ENCODE results near the gene CRELD1. TPM values are rescaled to one million over a fixed set of nuclear protein-coding genes. Genes with fewer than 3 reads are reported as not detected.

Gene CRELD1
- polyA plus RNA-seq, 3 donors: 16.1 to 23.4 (median 19.2) TPM

GRCh38 chr3:9903238-9903624 is 30.4 kb upstream of the CRELD1 start:
- Histone ChIP-seq H4K20me1 (ENCODE audit: insufficient read depth, low read length) (no peaks in the 10 kb centered on the region), H3K36me3 (replicated peaks in 1 of 2; ENCODE audit: control insufficient read depth in 1 of 2, insufficient read depth in 2 of 2, low read length in 2 of 2) (no peaks in the 10 kb centered on the region), H3K9ac (ENCODE audit: insufficient read depth, low read length, poor library complexity, severe bottlenecking) (no peak overlapping the region), H3K9me3 (replicated peaks in 1 of 2; ENCODE audit: control insufficient read depth in 1 of 2, insufficient read depth in 1 of 2, low read length in 2 of 2) (no peaks in the 10 kb centered on the region), H3K4me3 (replicated peaks in 1 of 3; ENCODE audit: low read depth in 2 of 3, low read length in 3 of 3) (no peak overlapping the region), H2AFZ (ENCODE audit: insufficient read depth, low read depth, low read length, poor library complexity, severe bottlenecking) (peak overlapping the region; percentile 41), H3K4me1 (ENCODE audit: control insufficient read depth in 1 of 2, insufficient read depth in 2 of 2, low read length in 2 of 2) (peaks cover 7 to 14% of the 10 kb centered on the region in 2 donors), H3K79me2 (ENCODE audit: insufficient read depth, low read length) (no peaks in the 10 kb centered on the region), H3K4me2 (replicated peaks; ENCODE audit: extremely low read depth, low read length, poor library complexity, severe bottlenecking) (no peak overlapping the region), H3K27me3 (ENCODE audit: control insufficient read depth in 2 of 2, insufficient read depth in 2 of 2, low read length in 2 of 2) (no peaks in the 10 kb centered on the region), H3K27ac (ENCODE audit: low read depth in 1 of 2, low read length in 2 of 2) (no peak overlapping the region)
- no peak for DNase-seq
- Mint-ChIP-seq H3K27me3 (ENCODE audit: low read depth in 3 of 3) (peaks cover 0 to 2% (median 0%) of the 10 kb centered on the region in 3 donors), H3K36me3 (no peaks in the 10 kb centered on the region), H3K4me1 (peaks cover 31% of the 10 kb centered on the region), H3K9me3 (no peaks in the 10 kb centered on the region), H3K4me3 (no peak overlapping the region), H3K27ac (no peak overlapping the region)
- intact Hi-C loops (cut with micrococcal nuclease): no loop called here
- no peak for TF ChIP-seq CTCF (IDR thresholded peaks at IDR 0.05)
- 7% methylated on average over 3 of the region's 4 CpGs for WGBS (ENCODE audit: insufficient coverage)

GRCh38 chr3:9903904-9904303 is 29.7 kb upstream of the CRELD1 start:
- Mint-ChIP-seq H3K27me3 (ENCODE audit: low read depth in 3 of 3) (peaks cover 0 to under 1% (median 0%) of the 10 kb centered on the region in 3 donors), H3K9me3 (no peaks in the 10 kb centered on the region), H3K27ac (no peak overlapping the region), H3K36me3 (no peaks in the 10 kb centered on the region), H3K4me1 (peaks cover 24% of the 10 kb centered on the region), H3K4me3 (no peak overlapping the region)
- no peaks in the 10 kb centered on the region for H3K79me2 ChIP-seq (ENCODE audit: insufficient read depth, low read length)
- no peak overlapping the region for H3K4me2 ChIP-seq (replicated peaks; ENCODE audit: extremely low read depth, low read length, poor library complexity, severe bottlenecking)
- H3K9me3 ChIP-seq (replicated peaks in 1 of 2; ENCODE audit: control insufficient read depth in 1 of 2, insufficient read depth in 1 of 2, low read length in 2 of 2): no peaks in the 10 kb centered on the region
- H2AFZ ChIP-seq (ENCODE audit: insufficient read depth, low read depth, low read length, poor library complexity, severe bottlenecking): no peak overlapping the region
- H3K9ac ChIP-seq (ENCODE audit: insufficient read depth, low read length, poor library complexity, severe bottlenecking): no peak overlapping the region
- no peak for DNase-seq
- no peaks in the 10 kb centered on the region for H3K27me3 ChIP-seq (ENCODE audit: control insufficient read depth in 2 of 2, insufficient read depth in 2 of 2, low read length in 2 of 2)
- no peaks in the 10 kb centered on the region for H3K36me3 ChIP-seq (replicated peaks in 1 of 2; ENCODE audit: control insufficient read depth in 1 of 2, insufficient read depth in 2 of 2, low read length in 2 of 2)
- no peak overlapping the region for H3K27ac ChIP-seq (ENCODE audit: low read depth in 1 of 2, low read length in 2 of 2)
- peaks cover 7 to 14% of the 10 kb centered on the region in 2 donors for H3K4me1 ChIP-seq (ENCODE audit: control insufficient read depth in 1 of 2, insufficient read depth in 2 of 2, low read length in 2 of 2)
- no peaks in the 10 kb centered on the region for H4K20me1 ChIP-seq (ENCODE audit: insufficient read depth, low read length)
- no peak for TF ChIP-seq CTCF (IDR thresholded peaks at IDR 0.05)
- H3K4me3 ChIP-seq (replicated peaks in 1 of 3; ENCODE audit: low read depth in 2 of 3, low read length in 3 of 3): no peak overlapping the region
- WGBS (ENCODE audit: insufficient coverage): 90% methylated on average over 3 of the region's 4 CpGs
- intact Hi-C loops (cut with micrococcal nuclease): no loop called here
